DMS 273 treated with DMSO at 0.1 percent for 48 hours (cell line): Measurements from ENCODE around the gene ESPL1.
A peak's percentile ranks its signal among the peaks of the same experiment; 100 is the strongest.
"Not testable (repeated sequence)": the region's sequence is repeated elsewhere in the genome, so short reads cannot be mapped to it uniquely, and the experiment has no call there.

Experiments used
- DNase-seq: peaks from one replicate; lab custom pipeline; 2025; lab: John Stamatoyannopoulos, UW

The ESPL1 gene

DNA sequence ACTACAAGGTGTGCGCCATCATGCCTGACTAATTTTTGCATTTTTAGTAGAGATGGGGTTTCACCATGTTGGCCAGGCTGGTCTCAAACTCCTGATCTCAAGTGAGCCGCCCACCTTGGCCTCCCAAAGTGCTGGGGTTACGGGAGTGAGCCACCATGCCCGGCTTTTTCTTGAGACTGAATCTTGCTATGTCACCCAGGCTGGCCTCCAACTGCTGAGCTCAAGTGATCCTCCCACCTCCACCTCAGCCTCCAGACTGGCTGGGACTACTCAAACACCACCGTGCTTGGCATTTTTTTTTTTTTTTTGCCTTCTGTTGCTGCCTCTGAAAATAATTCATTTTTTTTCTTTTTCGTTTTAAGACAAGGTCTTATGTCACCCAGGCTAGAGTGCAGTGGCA is 8.2 kb upstream of the ESPL1 start:
- DNase-seq: no peak

- no peak for DNase-seq
These were observed 2.3 kb upstream of the ESPL1 start for GRCh38 chr12:53265783-53266182.

DNA sequence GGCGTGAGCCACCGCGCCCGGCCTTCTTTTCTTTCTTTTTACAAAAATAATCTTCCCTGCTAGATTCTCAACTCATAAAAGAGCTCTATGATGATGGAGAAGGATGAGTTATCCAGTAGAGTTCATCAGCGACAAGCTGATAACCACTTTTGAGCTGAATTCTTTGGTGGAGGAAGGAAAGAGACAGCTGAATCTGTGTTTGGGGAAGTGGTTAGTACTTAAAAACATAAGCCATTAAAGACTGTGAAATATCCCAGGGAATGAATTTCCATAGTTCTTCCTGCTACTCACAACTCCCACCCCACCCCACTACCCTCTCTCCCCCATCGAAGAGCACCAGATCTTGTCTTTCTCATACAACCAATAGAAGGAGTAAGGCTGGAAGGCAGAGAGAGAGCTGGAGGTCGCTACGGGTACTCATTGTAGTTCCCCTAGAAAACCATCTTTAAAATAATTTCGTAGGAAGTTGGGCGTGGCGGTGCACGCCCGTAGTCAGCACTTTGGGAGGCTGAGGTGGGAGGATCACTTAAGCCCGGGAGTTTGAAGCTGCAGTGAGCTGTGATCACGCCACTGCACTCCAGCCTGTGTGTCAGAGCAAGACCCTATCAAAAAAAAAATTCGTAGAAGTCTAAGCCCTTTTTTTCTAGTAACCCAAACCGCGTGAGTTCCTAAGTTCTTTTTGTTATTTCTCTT is 647 bp upstream of the ESPL1 start:
- no peak for DNase-seq

DNA sequence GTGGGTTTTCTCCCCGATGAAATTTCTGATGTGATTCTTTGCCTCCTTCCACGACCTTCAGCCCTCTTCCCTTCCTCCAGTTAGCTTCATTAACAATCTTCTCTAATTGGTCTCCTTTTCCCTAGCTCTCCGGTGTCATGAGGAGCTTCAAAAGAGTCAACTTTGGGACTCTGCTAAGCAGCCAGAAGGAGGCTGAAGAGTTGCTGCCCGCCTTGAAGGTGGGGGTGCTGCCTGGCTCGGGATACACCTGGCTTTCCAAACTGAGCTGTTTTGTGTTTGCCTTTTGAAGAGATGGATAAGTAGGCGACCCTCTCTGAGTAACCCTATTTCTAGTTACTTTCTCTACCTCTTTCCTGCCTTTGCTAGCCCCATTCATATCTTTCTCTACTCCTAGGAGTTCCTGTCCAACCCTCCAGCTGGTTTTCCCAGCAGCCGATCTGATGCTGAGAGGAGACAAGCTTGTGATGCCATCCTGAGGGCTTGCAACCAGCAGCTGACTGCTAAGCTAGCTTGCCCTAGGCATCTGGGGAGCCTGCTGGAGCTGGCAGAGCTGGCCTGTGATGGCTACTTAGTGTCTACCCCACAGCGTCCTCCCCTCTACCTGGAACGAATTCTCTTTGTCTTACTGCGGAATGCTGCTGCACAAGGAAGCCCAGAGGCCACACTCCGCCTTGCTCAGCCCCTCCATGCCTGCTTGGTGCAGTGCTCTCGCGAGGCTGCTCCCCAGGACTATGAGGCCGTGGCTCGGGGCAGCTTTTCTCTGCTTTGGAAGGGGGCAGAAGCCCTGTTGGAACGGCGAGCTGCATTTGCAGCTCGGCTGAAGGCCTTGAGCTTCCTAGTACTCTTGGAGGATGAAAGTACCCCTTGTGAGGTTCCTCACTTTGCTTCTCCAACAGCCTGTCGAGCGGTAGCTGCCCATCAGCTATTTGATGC is 797 bp downstream of the ESPL1 start:
- no peak for DNase-seq

- DNase-seq: no peak
These were observed 6.3 kb downstream of the ESPL1 start for GRCh38 chr12:53274445-53274844.

DNA sequence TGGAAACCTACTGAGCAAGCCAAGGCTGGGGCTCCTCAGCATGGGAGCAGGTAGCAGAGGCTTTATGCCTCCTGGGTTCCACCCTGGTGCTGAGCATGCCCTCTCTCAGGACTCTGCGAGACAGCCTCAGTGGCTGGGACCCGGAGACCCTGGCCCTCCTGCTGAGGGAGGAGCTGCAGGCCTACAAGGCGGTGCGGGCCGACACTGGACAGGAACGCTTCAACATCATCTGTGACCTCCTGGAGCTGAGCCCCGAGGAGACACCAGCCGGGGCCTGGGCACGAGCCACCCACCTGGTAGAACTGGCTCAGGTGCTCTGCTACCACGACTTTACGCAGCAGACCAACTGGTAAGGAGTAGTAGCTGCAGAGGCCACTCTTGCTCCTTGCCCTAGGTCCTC is 8.4 kb downstream of the ESPL1 start:
- DNase-seq: no peak

DNA sequence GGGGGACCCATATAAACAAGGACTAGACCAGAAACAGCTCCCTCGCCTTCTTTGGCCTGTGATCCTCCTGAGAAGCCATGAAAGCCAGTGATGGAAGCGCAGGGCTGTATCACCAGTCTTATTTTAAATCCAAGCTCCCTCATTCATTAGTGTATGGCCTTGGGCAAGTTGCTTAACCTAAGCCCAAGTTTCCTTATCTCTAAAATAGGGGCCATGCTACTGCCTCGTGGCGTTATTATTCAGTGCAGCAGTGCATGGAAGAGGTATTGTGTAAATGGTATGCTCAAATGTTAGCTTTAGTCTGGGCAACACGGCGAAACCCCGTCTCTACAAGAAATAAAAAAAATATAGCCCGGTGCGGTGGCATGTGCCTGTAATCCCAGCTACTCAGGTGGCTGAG is 9.9 kb downstream of the ESPL1 start:
- DNase-seq: no peak

- DNase-seq: no peak
These were observed 11.3 kb downstream of the ESPL1 start for GRCh38 chr12:53279283-53279869.

DNA sequence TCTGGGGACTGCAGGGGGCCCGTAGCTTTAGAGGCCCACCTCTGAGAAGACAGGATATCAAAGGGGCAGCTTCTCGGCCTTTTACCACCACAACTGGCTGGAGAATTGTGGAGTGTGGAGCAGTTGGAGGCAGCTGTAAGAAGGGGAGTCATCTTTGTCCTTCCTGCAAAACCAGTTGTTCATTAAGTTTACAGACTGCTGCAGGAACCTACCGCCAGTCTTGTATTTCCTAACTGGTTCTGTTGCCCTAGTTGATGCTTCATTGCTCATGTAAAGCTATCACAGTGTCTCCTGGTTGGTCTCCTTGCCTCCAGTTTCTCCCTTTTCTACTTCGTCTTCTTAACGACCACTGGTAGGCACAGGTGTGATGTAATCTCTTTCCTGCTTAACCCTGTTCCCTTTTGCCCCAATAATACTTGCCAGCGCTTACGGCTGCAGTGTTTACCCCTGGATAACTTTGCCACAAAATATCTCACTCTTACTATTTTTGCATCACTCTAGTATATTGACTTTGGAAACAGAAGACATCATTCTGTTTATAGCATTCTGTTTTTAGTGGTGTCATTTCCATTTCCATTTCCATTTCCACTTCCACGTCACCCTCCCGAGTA is 11.9 kb downstream of the ESPL1 start:
- DNase-seq: no peak

DNA sequence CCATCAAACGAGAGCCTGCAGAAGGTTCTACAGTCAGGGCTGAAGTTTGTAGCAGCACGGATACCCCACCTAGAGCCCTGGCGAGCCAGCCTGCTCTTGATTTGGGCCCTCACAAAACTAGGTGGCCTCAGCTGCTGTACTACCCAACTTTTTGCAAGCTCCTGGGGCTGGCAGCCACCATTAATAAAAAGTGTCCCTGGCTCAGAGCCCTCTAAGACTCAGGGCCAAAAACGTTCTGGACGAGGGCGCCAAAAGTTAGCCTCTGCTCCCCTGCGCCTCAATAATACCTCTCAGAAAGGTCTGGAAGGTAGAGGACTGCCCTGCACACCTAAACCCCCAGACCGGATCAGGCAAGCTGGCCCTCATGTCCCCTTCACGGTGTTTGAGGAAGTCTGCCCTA is 18.3 kb downstream of the ESPL1 start:
- no peak for DNase-seq

DNA sequence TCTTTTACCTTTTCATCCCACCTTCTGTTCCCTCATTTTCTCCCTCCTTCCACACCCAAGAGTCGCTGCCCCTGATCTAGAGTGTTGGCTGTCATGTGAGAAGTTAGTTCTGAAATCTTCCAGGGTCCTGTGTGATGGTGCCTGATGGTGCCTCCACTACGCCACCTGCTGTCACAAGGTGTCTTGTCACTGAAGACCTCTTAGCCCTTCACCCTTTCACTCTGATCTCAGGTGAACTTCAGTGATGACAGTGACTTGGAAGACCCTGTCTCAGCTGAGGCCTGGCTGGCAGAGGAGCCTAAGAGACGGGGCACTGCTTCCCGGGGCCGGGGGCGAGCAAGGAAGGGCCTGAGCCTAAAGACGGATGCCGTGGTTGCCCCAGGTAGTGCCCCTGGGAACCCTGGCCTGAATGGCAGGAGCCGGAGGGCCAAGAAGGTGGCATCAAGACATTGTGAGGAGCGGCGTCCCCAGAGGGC is 19.7 kb downstream of the ESPL1 start:
- no peak for DNase-seq

GRCh38 chr12:53288322-53288721 is 20.2 kb downstream of the ESPL1 start:
- no peak for DNase-seq

- DNase-seq: no peak
These were observed 21.8 kb downstream of the ESPL1 start for GRCh38 chr12:53289891-53290290.

DNA sequence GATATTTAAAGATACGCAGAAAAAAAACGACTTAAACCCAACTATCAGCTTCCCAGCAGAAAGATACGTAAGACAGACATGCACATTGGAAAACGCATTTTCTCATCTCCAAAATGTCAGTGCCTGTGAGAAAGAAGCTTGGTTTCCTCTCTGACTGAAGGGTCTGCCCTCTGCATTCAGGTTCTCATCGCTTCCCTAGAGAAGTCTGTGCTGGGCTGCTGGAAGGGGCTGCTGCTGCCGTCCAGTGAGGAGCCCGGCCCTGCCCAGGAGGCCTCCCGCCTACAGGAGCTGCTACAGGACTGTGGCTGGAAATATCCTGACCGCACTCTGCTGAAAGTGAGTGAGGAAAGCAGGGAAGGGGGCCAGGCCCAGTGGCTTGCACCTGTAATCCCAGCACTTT is 22.6 kb downstream of the ESPL1 start:
- no peak for DNase-seq

GRCh38 chr12:53292426-53292825 is 24.3 kb downstream of the ESPL1 start:
- no peak for DNase-seq

DNA sequence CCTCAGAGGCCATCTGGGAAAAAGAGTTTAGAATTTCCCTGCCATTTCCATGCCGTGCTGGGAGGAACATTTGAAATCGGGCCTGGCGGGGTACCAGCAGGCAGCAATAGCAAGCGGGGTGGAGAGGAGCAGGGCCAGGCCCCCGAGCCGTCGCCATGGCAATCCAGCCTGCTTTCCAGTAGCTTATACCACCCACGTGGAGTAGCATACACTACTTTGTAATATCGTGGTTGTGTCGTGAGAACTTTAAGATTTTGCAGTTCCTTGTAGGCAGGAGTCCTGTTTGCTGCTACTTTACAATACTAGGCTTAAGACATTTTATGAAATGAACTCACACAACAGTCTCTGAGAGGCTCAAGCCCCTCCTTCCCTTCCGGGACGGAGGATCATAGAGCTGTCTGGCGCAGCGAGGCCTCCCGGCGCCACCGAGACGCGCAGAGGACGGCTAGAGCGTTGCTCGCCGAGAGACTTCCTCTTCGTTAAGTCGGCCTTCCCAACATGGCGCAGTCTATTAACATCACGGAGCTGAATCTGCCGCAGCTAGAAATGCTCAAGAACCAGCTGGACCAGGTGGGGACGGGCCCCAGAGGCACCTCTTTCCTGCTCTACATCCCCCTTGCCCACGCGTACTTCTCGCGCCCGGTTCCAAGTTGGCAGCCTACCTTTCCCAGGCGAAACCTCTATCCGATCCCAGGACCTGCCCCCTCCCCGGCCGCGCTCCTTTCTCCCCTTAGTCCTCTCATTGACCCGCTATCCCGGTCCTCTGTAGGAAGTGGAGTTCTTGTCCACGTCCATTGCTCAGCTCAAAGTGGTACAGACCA is 27.2 kb downstream of the ESPL1 start, which contains the start of gene PFDN5:
Gene PFDN5 (plus strand): TSS at position 473 of the 821 bp plus-strand sequence. CDS start 26 bp downstream, at position 499.
- DNase-seq: peak; percentile 66

DNA sequence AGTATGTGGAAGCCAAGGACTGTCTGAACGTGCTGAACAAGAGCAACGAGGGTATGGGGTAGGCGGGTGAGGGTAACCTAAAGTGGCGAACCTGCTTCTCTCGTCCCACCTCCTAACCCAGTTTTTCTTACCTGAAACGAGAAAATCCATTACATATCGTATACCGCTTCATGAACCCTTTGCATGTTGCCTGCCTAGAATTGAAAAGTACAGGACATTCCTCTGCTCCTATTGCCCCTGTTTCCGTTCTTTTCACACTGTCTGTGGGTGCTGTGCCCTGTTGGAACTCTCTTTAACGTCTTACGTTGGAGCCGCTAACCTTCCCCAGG is 27.8 kb downstream of the ESPL1 start:
- no peak for DNase-seq

DNA sequence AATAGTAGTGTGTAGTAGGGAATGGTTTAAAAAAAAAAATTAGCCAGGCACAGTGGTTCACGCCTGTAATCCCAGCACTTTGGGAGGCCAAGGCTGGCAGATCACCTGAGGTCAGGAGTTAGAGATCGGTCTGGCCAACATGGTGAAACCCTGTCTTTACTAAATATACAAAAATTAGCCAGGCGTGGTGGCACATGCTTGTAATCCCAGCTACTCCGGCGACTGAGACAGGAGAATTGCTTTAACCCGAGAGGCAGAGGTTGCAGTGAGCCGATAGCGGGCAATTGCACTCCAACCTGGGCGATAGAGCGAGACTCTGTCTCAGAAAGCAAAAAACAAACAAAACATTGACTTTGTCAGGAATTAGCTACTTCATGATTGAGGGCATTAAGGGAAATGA is 29.0 kb downstream of the ESPL1 start:
- not testable (repeated sequence) for DNase-seq

- DNase-seq: no peak
These were observed 30.1 kb downstream of the ESPL1 start for GRCh38 chr12:53298164-53298563.

DNA sequence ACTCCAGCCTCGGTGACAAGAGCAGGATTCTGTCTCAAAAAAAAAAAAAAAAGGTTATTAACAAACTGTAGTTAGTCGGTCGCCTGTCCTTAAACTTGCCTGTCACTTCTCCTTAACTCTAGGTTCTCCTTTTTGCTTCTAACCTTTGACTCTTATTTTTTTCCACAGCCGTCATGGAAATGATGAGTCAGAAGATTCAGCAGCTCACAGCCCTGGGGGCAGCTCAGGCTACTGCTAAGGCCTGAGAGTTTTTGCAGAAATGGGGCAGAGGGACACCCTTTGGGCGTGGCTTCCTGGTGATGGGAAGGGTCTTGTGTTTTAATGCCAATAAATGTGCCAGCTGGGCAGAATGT is 31.0 kb downstream of the ESPL1 start:
- no peak for DNase-seq

GRCh38 chr12:53299454-53300180 is 31.5 kb downstream of the ESPL1 start, which contains the start of gene MYG1:
Gene MYG1, plus strand, starts transcription at chr12:53299695. Its CDS starts 43 bp downstream, at chr12:53299738.
- DNase-seq: peak; percentile 74
